HepG2 (cell line): ENCODE results near the gene ESPN.

Experiments used
- SIN3A ChIP-seq: IDR thresholded peaks from 2 replicates; pipeline ENCODE4 v1.6.1; 2011; ENCODE audit warnings: low read depth, mild to moderate bottlenecking, control low read depth, low read length, borderline replicate concordance
- WIZ ChIP-seq: sonication (generic); formaldehyde crosslinking; IDR thresholded peaks from 2 replicates; pipeline ENCODE4 v1.5.1; 2020; ENCODE audit warnings: mild to moderate bottlenecking, missing genetic modification reagents

DNA sequence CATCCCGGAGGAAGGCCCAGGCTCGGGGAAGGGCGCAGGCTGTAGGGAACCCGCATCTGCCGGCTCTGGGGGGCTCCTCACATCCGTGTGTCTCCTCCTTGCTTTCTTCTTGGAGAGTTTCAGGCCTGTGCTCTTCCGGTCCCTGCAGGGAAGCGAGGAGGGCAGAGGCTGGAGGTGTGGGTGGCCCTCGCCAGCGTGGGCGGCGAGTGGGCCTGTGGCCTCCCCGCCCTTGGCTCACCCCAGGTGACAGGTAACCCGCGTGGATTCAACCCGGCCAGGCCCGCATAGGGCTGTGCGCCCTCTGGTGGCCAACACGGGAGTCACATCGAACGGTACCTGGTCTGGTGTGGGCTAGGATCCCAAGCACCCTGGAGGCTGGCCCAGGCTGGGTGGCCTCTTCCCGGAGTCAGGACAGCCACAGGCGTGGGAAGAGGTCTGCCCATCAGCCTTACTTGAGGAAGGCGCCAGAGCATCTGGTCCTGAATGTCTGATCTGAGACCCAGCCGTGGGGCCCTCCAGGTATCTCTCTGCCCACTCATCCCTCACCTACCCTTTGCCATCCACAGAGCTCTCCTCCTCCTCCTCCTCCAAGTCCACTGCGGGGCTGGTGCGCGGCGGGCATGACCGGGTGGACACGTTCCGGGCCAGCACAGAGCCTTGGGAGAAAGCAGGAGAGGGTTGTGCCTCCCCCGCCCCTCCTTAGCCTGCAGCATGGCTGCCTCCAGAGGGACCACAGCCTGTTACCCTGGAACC, 51.0 kb downstream of the ESPN start:
- TF ChIP-seq SIN3A, result no peak
- TF ChIP-seq WIZ (CRISPR knock-in tag), result no peak
